ENCODE results near the gene SKAP1.
"Not testable (repeated sequence)": the region's sequence is repeated elsewhere in the genome, so short reads cannot be mapped to it uniquely, and the experiment has no call there.

The SKAP1 gene

GRCh38 chr17:48429638-48430586, at the start of gene SKAP1:
Gene SKAP1, minus strand, starts transcription at chr17:48430214.
- DNase-seq: no peak

- DNase-seq: no peak
Measured at GRCh38 chr17:48479014-48479402, 49.0 kb upstream of the SKAP1 start.

- peak; percentile 66 to 67 for DNase-seq
Measured at GRCh38 chr17:48478224-48479013, 48.4 kb upstream of the SKAP1 start.

- DNase-seq: no peak
Measured at GRCh38 chr17:48477221-48477620, 47.2 kb upstream of the SKAP1 start.

GRCh38 chr17:48472411-48473281, 42.6 kb upstream of the SKAP1 start:
- DNase-seq: no peak

- no peak for DNase-seq
Measured at GRCh38 chr17:48471817-48472410, 41.9 kb upstream of the SKAP1 start.

GRCh38 chr17:48470388-48471034, 40.5 kb upstream of the SKAP1 start:
- no peak for DNase-seq

- no peak for DNase-seq
Measured at GRCh38 chr17:48469227-48469626, 39.2 kb upstream of the SKAP1 start.

- no peak for DNase-seq
Measured at GRCh38 chr17:48468299-48468698, 38.3 kb upstream of the SKAP1 start.

- no peak for DNase-seq
Measured at GRCh38 chr17:48465884-48466283, 35.9 kb upstream of the SKAP1 start.

- no peak for DNase-seq
Measured at GRCh38 chr17:48463526-48463925, 33.5 kb upstream of the SKAP1 start.

- DNase-seq: no peak
Measured at GRCh38 chr17:48462946-48463345, 32.9 kb upstream of the SKAP1 start.

GRCh38 chr17:48460052-48460451, 30.0 kb upstream of the SKAP1 start:
- DNase-seq: peak in 1 of 2 experiments; percentile 25

- no peak for DNase-seq
Measured at GRCh38 chr17:48459070-48459844, 29.2 kb upstream of the SKAP1 start.

- peak; percentile 78 to 87 for DNase-seq
Measured at GRCh38 chr17:48457080-48457836, 27.2 kb upstream of the SKAP1 start.

GRCh38 chr17:48456589-48456988, 26.6 kb upstream of the SKAP1 start:
- no peak for DNase-seq

- DNase-seq: no peak
Measured at GRCh38 chr17:48455791-48456190, 25.8 kb upstream of the SKAP1 start.

- DNase-seq: peak; percentile 36 to 38
Measured at GRCh38 chr17:48453447-48453846, 23.4 kb upstream of the SKAP1 start.

- no peak for DNase-seq
Measured at GRCh38 chr17:48451489-48451888, 21.5 kb upstream of the SKAP1 start.

- DNase-seq: not testable (repeated sequence)
Measured at GRCh38 chr17:48449335-48449734, 19.3 kb upstream of the SKAP1 start.
